HG02571 (cell line): ENCODE results near the gene MAGI1.

Source experiments
- ATAC-seq: cut with Tn5 transposase; IDR thresholded peaks from one replicate; pipeline ENCODE4 v1.9.1; 2021; ENCODE audit warnings: mild to moderate bottlenecking, moderate library complexity; ENCODE audit not compliant: unreplicated experiment

MAGI1 gene

DNA sequence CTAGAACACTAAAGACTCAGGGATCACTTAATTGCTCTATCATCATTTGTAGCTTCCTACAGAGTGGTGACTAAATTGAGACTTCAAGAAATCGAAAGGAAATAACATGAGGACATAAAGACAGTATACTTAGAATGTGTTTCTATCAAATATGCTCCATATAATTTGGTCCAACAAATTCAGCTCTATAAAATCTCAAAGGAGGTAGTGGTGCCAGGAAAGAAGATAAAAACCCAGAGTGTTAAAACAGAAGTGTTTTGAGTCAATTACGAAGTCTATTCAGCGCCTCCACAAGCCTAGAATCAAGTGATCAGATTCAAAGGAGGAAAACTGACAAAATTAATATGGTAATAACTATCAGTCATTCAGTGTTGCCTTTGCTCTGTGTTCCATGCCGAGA is 22.9 kb downstream of the MAGI1 start:
- ATAC-seq = no peak

DNA sequence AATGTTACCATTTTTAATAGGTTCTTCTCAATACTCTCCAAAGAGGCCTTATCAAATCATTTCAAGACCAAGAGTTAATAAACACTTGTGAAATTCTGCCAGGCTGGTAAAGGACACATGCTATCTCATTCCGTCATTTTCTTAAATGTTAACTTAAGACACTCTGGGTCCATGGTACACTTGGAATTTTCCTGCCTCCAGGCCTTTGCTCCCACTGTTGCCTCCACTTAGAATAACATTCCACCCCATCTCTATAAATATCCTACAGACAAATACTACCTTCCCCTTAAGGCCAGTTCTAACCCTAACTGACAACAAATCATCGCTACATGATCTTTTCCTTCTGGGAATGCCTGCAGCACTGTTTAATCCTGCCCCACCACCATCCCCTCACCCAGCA is 24.1 kb downstream of the MAGI1 start:
- no peak for ATAC-seq

DNA sequence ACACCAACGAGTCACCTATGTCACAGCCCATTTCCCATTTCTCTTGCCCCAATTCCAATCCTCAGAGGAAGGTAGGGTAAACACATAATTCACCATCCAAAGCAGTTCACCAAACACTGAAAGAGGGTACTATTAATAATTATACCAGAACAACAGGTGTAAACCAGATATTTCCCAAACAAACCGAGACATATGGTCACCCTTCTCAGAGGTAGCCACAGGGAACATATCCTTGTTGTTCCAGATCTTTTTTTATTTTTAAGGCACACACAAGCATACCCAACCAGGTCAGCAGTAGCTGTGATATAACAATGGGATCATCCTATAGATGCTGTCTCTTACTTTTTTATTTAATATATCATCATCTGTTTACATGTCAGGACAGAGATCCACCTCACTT is 24.7 kb downstream of the MAGI1 start:
- no peak for ATAC-seq

GRCh38 chr3:66012711-66013110 is 26.0 kb downstream of the MAGI1 start:
- no peak for ATAC-seq

DNA sequence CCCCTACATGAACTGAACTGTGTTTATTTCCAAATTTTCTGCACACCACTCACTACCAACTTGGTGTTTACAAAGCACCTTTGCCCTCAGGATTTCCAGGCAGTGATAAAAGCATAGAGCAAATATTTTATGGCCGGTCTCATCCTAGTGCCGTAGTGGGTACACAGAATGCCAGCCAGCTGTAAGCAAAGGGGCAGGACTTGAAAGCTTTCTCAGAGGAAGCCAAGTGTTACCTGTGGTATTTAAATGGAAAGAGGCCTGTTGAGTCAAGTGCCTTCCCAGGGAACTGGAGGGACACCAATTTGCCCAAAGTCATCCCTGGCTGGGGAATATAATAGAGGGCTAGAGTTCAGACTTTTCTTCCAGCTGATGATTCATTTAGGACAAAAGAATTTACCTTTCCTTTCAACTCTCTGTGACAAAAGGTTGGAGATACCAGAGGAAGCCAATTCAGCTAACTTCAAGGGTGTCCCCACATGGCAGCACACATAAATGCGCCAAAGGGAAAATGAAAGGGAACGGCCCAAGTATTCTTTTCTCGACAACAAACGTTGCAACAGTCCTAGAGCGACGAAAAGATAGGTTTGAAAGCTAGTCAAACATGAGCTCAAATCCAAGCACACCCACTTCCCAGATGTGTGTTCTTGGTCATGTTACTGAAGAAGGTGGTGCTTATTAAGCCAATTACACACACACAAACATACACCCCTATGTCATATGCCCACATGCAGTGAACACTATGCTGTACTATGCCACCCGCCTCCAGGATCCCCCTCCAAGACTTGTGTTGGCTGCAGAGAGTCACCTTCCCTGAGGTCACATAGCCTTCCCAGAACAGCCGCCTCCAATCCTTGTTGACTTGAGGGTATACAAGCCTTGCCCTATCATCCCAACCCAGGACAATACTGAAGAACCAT is 27.7 kb downstream of the MAGI1 start:
- ATAC-seq = no peak

- ATAC-seq = no peak
Measured at GRCh38 chr3:66010348-66010738, 28.4 kb downstream of the MAGI1 start.

- no peak for ATAC-seq
Measured at GRCh38 chr3:66004244-66004643, 34.5 kb downstream of the MAGI1 start.

- no peak for ATAC-seq
Measured at GRCh38 chr3:66001626-66002025, 37.1 kb downstream of the MAGI1 start.

- ATAC-seq = no peak
Measured at GRCh38 chr3:66000506-66000905, 38.2 kb downstream of the MAGI1 start.

DNA sequence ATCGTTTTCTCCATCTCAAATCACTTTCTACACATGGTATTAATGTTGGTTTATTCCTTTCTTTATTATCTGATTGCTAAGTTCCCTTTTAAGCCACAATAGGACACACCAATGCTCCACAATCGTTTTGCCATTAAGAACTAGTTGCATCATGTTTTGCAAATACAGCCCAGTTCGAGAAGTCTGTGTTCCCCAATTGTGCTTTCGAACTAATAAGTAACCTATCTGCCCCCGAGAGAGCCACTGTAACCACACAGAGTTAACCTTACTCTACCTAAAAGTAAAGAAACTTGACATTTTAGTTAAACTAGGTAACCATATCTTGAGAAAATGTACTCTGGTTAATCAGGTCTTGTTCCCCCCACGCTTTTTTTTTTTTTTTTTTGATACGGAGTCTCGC is 39.1 kb downstream of the MAGI1 start:
- ATAC-seq = no peak

GRCh38 chr3:65996589-65996988 is 42.1 kb downstream of the MAGI1 start:
- ATAC-seq = no peak

GRCh38 chr3:65995515-65995914 is 43.2 kb downstream of the MAGI1 start:
- no peak for ATAC-seq

GRCh38 chr3:65995030-65995429 is 43.7 kb downstream of the MAGI1 start:
- ATAC-seq = no peak

- no peak for ATAC-seq
Measured at GRCh38 chr3:65993134-65993900, 45.4 kb downstream of the MAGI1 start.

DNA sequence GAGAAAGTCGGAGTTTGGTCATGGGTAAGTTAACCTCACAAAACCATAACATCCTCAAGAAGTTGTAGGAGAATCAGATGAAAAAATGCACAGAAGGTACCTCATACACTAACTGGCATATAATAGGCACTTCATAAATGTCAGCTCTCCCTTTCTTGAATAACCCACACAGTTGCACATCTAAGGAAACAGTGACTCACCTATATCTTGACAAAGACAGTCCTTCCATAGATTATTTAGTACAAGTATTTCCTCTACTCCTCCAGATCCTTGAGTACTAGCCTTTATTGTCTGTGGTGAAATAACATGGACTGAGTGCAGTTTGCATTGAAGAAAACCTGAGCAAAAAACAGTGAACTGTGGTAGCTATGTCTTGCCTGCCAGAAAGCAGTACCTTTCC is 46.6 kb downstream of the MAGI1 start:
- ATAC-seq = no peak

DNA sequence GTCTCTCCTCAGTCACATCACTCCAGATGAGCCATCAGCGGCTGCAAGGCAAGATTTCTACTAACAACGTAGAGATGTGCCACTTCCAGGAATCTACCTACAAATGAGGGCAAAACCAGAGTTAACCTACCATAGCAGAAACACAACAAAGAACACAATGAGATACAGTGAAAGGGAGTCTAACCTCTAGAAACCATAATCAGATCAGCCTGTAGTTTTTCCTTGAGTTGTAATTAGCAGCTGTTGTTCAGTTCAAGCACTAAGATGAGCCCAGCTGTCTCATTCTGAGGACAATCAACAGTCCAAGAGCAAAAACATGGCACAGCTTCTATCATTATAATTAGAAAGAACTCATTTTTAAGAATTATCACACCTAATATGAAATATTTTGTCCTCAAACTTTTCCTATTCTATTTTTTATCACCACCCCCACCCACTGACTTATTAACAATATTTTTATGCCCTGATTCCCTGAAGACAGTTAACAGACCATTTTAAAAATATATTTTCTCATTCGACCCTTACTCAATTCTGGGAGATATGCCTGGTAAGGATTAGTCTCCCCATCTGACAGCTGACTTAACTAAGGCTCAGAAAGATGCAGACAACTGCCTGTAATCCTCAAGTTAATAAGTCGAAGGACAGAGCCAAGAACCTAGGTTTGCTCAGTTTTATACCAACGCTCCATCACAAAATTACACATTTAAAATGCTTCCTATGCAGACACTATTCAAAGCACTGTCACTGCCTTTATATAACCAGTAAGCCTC is 50.1 kb downstream of the MAGI1 start:
- ATAC-seq = no peak

DNA sequence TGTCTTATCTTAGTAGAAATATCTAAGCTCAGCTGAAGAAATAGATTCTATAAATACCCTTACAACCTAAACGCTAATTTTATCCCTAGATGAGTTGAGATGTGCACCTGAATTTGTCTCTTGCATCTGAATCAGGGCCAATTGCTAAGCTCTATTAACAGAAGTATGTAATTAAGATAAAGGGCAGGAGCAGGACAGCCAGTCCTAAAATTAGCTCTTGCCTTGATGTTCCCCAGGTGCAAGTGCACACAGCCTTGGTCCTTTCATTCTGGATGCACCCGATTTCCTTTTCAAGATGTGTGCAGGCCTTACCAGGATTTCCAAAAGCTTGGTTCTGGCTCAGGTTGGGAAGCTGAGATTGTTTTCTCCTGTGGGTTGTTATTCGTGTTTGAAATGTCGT is 52.4 kb downstream of the MAGI1 start:
- no peak for ATAC-seq

DNA sequence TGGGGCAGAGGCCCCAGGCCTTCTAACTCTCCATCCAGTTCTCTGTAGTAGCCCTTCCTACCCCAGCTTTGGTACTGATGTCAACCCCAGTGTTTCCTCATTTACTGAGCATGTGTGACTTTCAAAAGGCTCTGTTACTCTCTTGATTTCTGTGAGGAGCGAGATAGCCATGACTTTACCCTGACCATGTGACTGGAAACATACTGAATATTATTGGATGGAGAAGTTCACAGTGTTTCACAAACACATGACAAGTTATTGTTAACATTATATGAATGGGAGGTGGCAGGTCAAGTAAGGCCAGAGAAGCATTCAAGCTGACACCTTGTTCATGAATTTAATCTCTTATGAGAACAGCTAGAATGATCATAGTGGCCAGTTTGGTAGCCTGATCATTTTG is 53.7 kb downstream of the MAGI1 start:
- no peak for ATAC-seq

DNA sequence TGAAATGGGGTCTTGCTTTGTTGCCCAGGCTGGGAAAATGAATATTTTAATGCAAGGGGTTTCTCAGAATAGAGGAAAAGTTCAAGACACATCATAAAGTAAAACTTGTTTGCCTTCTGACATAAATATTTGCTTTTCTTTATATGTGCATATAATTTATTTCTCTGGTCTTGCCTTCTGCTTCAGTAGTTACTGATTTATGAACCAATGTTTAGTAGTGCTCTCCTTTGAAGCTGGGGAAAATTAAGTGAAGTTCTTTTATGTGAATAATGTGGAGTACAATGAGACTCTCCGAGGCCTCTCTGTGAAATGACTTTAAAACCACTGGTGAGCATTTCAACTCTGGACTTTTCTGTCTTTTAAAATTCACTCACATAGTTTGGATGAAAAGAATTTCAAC is 55.6 kb downstream of the MAGI1 start:
- no peak for ATAC-seq

- no peak for ATAC-seq
Measured at GRCh38 chr3:65979731-65980130, 59.0 kb downstream of the MAGI1 start.

DNA sequence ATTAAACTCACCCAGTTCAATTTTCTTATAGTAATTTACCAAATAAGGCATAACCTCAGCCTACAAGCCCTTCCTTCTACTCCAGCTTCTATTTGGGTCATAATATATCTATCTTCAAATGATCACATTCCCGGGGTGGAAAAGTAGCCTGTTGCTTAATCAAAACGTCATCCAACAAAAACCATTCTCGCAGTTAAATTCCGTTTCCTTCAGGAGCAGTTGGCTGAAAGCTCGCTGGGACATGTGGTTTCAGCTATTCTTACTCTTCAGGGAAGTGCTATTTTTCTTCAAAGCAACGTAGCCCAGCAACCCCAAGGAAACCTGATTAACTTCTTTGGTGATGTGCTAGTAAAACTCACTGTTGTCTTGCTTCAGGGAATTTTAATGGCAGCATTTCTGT is 59.6 kb downstream of the MAGI1 start:
- ATAC-seq = no peak
